Parathyroid adenoma (tissue), 2 donors: ENCODE data around the gene EFNA5.

Experiments used
- H2AFZ ChIP-seq: fragments of 300-600 bp; sonication (generic); one replicate; pipeline ENCODE4 v1.7.0; 2017; ENCODE audit warnings: antibody characterized with exemption, mild to moderate bottlenecking
- H3K27ac ChIP-seq: fragments of 300-600 bp; sonication (generic); one replicate; pipeline ENCODE4 v1.7.0; 2017
- H3K27me3 ChIP-seq: fragments of 300-600 bp; sonication (generic); one replicate; pipeline ENCODE4 v1.7.0; 2017; ENCODE audit warnings: low read length; ENCODE audit not compliant: control insufficient read depth, insufficient read depth
- H3K36me3 ChIP-seq: fragments of 300-600 bp; sonication (generic); one replicate; pipeline ENCODE4 v1.7.0; 2017; ENCODE audit warnings: low read length; ENCODE audit not compliant: control insufficient read depth, insufficient read depth
- H3K4me1 ChIP-seq: fragments of 300-600 bp; sonication (generic); one replicate; pipeline ENCODE4 v1.7.0; 2017; ENCODE audit warnings: control low read depth
- H3K4me2 ChIP-seq: fragments of 300-600 bp; sonication (generic); one replicate; pipeline ENCODE4 v1.7.0; 2017; ENCODE audit warnings: low read length
- H3K4me3 ChIP-seq: fragments of 300-600 bp; sonication (generic); one replicate; pipeline ENCODE4 v1.7.0; 2017; ENCODE audit warnings: low read depth, low read length
- H3K79me2 ChIP-seq: fragments of 300-600 bp; sonication (generic); one replicate; pipeline ENCODE4 v1.7.0; 2017; ENCODE audit warnings: control low read depth
- H3K9ac ChIP-seq: fragments of 300-600 bp; sonication (generic); one replicate; pipeline ENCODE4 v1.7.0; 2017; ENCODE audit warnings: mild to moderate bottlenecking
- H3K9me3 ChIP-seq: fragments of 300-600 bp; sonication (generic); one replicate; pipeline ENCODE4 v1.7.0; 2017; ENCODE audit warnings: low read length; ENCODE audit not compliant: control insufficient read depth
- CTCF ChIP-seq: fragments of 300-600 bp; sonication (generic); IDR thresholded peaks from one replicate; pipeline ENCODE4 v1.7.0; 2017; ENCODE audit warnings: antibody characterized with exemption, mild to moderate bottlenecking
- donor health status: primary hyperparathyroidism.

The EFNA5 gene

GRCh38 chr5:107698286-107698685 lies 27.5 kb upstream of the EFNA5 start:
- no peaks in the 10 kb centered on the region for H3K4me1 ChIP-seq
- H3K27ac ChIP-seq = no peak overlapping the region
- no peak for TF ChIP-seq CTCF
- H2AFZ ChIP-seq = no peak overlapping the region
- H3K27me3 ChIP-seq = no peaks in the 10 kb centered on the region
- H3K36me3 ChIP-seq = no peaks in the 10 kb centered on the region
- H3K4me2 ChIP-seq = no peak overlapping the region
- no peaks in the 10 kb centered on the region for H3K9me3 ChIP-seq
- H3K79me2 ChIP-seq = no peaks in the 10 kb centered on the region
- H3K4me3 ChIP-seq = no peak overlapping the region
- no peak overlapping the region for H3K9ac ChIP-seq

GRCh38 chr5:107696498-107696897 lies 25.8 kb upstream of the EFNA5 start:
- Histone ChIP-seq H3K27ac (no peak overlapping the region), H3K79me2 (no peaks in the 10 kb centered on the region), H3K4me3 (no peak overlapping the region), H3K27me3 (no peaks in the 10 kb centered on the region), H3K4me1 (no peaks in the 10 kb centered on the region), H3K9me3 (no peaks in the 10 kb centered on the region), H3K9ac (no peak overlapping the region), H2AFZ (no peak overlapping the region), H3K4me2 (no peak overlapping the region), H3K36me3 (no peaks in the 10 kb centered on the region)
- TF ChIP-seq CTCF = no peak

GRCh38 chr5:107696080-107696479 lies 25.3 kb upstream of the EFNA5 start:
- H3K27me3 ChIP-seq = no peaks in the 10 kb centered on the region
- H3K79me2 ChIP-seq = no peaks in the 10 kb centered on the region
- H3K9me3 ChIP-seq = no peaks in the 10 kb centered on the region
- H3K4me2 ChIP-seq = no peak overlapping the region
- no peak overlapping the region for H3K9ac ChIP-seq
- H3K36me3 ChIP-seq = no peaks in the 10 kb centered on the region
- H3K27ac ChIP-seq = no peak overlapping the region
- H2AFZ ChIP-seq = no peak overlapping the region
- no peaks in the 10 kb centered on the region for H3K4me1 ChIP-seq
- TF ChIP-seq CTCF = no peak
- no peak overlapping the region for H3K4me3 ChIP-seq

- no peak overlapping the region for H3K27ac ChIP-seq
- H3K9me3 ChIP-seq = no peaks in the 10 kb centered on the region
- TF ChIP-seq CTCF = no peak
- no peaks in the 10 kb centered on the region for H3K79me2 ChIP-seq
- no peak overlapping the region for H3K4me3 ChIP-seq
- H3K27me3 ChIP-seq = no peaks in the 10 kb centered on the region
- H3K4me1 ChIP-seq = no peaks in the 10 kb centered on the region
- no peak overlapping the region for H2AFZ ChIP-seq
- H3K4me2 ChIP-seq = no peak overlapping the region
- no peaks in the 10 kb centered on the region for H3K36me3 ChIP-seq
- no peak overlapping the region for H3K9ac ChIP-seq
Observed at GRCh38 chr5:107687937-107688336, 17.2 kb upstream of the EFNA5 start.

GRCh38 chr5:107687404-107687803 lies 16.7 kb upstream of the EFNA5 start:
- Histone ChIP-seq H3K27ac (no peak overlapping the region), H3K9ac (no peak overlapping the region)
- no peak for TF ChIP-seq CTCF

More at GRCh38 chr5:107687404-107687803, 16.7 kb upstream of the EFNA5 start:
- Histone ChIP-seq H3K4me2 (no peak overlapping the region), H3K4me1 (no peaks in the 10 kb centered on the region), H3K4me3 (no peak overlapping the region), H3K27me3 (no peaks in the 10 kb centered on the region), H3K36me3 (no peaks in the 10 kb centered on the region), H3K79me2 (no peaks in the 10 kb centered on the region), H2AFZ (no peak overlapping the region), H3K9me3 (no peaks in the 10 kb centered on the region)
